Fibroblast of peridontal ligament (primary cell): ENCODE measurements around the gene CDC16.

Experiments
- DNase-seq: peaks from one replicate; pipeline ENCODE4 v3.0.0-alpha.2; 2010; ENCODE audit errors: extremely low read depth

CDC16 gene

DNA sequence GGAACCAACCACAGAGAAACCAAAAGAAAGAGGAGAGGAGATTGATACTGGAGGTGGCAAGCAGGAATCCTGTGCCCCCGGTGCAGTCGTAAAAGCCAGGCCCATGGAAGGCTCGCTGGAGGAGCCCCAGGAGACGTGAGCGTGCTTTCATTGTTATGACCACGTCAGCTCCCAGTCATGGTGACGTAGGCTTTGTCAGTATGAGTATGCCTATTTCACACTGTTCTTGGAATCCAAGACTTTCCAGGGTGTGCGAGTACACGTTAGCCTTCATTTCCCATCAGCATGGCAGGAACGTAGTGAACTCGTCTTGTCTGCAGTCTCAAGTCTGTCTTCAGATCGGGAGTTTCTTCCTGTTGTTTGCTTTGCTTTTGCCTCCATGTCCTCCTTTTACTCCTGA lies 64.2 kb downstream of the CDC16 start:
- DNase-seq = peak; percentile 55

DNA sequence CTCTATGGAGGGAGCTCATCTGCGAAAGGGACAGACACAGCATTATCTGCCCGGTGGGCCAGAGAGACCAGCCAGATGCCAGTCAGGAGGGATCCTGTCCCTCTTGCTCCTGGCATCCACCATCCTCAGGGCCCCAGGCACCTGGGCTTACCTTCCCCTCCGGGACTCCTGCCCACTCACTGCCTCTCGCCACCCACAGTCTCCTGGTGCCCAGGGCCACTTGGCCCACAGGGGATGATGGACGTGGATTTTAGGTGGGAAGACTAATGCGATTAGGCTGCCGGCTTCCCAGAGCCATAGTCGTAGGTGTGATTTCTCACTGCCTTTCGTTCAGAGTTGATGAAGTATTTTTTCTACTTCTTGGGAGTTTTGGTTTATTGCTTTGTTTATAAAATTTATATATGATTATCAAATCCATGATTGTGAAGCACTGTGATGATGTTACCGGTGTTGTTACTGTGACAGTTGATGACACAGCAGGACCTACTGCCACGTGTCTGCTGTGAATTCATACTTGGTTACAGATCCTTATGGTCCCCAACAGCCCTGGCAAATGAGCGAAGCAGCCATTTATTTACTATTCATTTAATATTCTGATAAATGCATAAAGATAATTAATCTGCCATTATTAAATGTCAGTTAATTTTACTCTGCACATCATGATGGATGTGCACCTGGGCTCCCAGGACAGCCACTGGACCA lies 65.1 kb downstream of the CDC16 start:
- no peak for DNase-seq

- no peak for DNase-seq
Measured at GRCh38 chr13:114303700-114304327, 69.1 kb downstream of the CDC16 start.

DNA sequence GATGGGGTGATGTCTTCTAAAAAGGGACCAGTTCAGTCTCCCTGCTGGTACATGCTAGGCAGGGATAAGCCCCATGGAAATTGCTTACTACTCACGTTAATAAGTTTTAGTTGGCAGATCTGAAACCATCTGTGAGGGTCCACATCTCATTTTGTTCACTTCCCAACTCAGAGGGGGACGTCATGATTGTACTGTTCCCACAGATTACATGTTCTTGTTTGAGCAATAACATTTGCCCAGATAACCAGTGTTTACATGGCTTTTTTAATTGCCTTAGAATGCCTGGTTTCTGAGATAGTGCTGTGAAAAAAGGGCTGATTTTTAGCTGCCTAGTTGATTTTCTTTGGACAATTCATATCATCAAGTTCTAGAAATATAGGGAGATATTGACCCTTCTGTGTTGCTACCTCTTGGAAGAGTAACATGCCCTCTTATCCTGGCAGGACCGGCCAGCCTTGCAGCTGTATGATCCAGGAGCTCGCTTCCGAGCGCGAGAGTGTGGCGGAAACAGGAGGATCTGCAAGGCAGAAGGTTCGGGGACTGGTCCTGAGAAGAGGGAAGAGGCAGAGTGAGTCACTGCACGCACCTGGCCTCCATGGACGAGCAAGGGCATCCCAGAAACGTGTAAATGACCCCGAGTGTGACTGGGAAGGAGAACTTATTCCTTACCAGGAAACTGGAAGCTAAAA lies 69.8 kb downstream of the CDC16 start:
- no peak for DNase-seq

DNA sequence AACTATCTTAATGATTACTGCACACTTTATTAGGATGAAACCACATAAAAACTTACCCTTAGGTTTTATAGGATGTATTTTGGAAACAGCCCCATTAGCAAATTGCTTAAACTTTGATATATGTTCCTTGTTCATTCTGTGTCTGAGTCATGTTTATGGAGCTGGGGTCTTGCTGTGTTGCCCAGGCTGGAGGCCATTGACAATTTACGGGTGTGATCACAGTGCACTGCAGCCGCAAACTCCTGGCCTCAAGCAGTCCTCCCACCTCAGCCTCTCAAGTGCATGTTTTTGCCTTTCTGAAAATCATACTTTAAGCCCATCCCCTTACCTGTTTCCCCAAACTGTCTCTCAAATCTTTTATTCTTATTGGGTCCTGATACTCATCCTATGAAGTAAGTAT lies 74.4 kb downstream of the CDC16 start:
- no peak for DNase-seq

GRCh38 chr13:114309806-114310410 lies 75.2 kb downstream of the CDC16 start:
- no peak for DNase-seq

DNA sequence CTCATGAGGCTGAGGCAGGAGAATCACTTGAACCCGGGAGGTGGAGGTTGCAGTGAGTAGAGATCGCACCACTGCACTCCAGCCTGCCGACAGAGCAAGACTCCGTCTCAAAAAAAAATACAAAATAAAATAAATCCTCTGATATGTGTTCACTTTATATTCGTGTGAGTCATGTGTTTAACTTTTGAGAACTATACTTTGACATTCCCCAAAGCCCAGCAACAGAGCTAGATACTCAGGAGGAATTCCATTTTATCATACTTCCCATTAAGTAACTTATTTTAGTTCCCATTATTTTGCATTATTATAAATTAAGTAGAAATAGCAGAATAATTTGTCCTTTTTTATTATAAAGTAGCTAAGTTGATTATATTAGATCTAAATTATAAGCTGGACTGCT lies 76.3 kb downstream of the CDC16 start:
- peak; percentile 51 for DNase-seq

GRCh38 chr13:114311387-114311786 lies 76.7 kb downstream of the CDC16 start:
- no peak for DNase-seq

DNA sequence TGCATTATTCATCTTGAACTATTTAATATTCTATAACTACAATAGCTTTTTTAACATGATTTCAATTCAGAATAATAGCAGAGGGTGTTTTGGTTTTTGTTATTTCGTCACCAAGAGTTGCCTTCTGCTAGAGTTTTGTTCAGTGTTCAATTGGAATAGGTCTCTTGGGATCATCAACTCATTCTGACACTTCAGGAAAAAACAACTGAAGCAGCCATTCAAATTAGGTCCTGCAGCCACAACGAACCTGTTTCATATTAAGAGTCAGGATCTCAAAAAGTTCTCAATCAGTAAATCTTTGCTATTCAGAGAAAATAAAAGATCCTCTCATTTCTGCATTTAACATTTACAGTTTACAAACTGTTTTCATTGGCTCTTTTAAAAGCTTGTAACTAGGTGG lies 77.2 kb downstream of the CDC16 start:
- DNase-seq = peak; percentile 66

- DNase-seq = peak; percentile 13
Measured at GRCh38 chr13:114313061-114313860, 78.6 kb downstream of the CDC16 start.

DNA sequence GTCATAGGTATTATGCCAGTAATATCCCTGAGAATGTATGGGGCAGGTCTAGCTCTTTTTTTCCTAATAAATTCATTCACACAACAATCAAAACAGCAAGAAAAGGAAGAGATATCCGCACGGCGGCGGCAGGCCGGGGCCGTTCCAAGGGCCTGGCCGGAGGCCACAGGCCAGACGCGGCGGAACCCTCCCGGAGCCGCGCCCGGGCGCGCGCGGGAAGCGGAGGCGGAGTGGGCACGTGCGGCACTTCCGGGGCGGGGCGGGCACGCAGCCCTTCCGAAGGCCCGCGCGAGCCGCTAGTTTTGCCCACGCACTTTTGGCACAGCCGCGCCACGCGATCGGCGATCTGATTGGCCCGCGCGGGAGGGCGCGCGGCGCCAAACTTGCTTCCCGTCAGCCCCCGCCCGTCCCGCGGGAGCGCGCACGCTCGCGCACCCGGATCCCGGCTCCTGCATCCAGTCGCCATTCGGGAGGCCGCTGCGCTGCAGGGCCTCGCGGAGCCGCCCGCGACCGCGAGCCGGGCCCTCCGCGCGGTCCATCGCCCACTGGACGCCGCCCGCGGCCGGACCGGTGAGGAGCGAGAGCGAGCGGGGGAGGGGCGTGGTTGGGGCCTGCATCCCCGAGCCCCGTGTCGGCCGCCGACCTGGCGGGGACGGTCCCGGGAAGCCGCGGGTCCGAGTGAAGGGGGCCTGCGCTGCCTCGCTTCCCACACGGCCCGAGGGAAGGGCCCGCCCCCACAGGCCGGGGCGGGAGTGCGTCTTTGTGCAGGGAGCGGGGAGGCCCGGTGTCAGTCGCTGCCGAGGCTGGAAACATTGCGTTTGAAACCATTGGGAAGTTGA lies 79.6 kb downstream of the CDC16 start, which contains the start of gene CHAMP1:
Gene CHAMP1 (plus strand): TSS at position 430 of the 839 bp plus-strand sequence. CDS start 9,340 bp downstream, outside the sequence.
- DNase-seq = peak; percentile 94

GRCh38 chr13:114315074-114315785 lies 80.5 kb downstream of the CDC16 start:
- DNase-seq = no peak

DNA sequence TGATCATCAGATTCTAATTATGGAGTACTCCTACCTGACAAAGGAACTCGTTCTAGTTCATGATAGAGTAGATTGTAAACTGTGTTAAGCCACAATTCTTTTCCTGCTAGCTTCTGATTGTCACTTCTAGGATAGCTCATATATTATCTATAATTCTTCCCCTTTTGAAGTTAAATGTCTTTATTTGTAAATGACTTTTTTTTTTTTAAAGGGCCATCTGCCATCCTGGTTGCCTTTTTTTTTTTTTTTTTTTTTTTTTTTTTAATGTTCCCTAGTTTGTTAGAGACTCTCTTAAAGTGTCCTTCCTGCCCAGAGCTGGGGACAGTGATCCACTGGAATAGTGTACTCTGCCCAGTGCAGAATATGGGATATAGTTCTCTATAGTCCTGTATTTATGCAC lies 83.9 kb downstream of the CDC16 start:
- DNase-seq = no peak

DNA sequence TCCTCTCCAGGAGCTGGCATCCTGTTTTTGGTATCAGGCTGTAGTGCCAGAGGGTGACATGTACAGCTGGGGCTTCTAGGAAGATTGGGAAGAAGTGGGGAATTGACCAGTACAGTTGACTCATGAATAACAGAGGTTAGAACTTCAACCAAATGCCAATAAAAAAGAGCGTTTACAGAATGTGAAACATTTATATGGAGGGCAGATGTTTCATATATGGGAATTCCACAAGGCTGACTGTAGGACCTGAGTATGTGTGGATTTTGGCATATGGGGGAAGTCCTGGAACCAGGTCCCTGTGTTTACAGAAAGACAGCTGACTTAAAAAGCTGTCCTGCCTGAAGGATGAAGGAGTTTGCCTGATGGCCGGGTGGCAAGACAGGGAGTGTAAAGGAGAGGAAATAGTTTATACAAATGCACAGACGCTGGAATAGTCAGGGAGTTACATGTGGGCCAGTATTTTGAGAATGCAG lies 84.8 kb downstream of the CDC16 start:
- DNase-seq = peak; percentile 90

DNA sequence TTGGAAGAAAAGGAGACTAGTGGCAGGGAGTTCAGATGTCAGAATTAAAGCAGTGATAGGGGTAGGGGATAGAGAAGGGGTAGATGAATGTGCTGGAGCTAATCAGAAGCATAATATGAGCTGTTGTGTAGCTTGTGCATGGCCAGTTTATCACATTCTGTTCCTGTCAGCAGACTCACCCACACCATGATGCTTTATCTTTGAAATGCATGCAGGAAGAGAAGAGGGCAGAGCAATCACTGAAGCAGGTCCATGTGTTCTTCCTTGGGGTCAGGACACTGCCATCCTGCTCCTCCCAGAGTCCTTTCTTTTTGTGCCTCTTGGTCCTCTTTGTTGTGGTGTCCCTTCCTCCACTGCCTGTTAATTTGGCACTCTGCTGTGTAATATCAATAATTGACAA lies 85.4 kb downstream of the CDC16 start:
- DNase-seq = no peak

DNA sequence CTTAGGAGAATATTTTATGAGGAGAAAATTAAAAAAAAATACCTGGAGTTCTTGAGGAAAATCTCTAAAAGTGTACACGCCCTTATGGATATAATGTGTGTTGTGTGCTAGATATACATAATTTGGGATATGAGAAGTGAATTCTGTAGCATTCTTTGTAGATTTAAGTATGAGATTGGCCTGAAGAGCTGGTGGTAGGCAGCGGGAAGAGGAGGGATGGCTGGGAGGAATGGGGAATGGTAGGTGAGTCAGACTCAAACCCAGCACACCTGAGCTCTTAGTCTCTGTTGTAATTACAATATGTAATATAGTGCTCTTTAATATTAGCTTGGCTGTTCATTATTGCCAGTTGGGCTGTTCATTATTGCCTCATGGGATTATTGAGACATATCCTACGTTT lies 86.6 kb downstream of the CDC16 start:
- DNase-seq = no peak
